Glutamatergic neuron (in vitro differentiated cells): ENCODE data around the gene TNF. TPM values are rescaled to one million over a fixed set of nuclear protein-coding genes. Genes with fewer than 3 reads are reported as not detected.
"Not testable (repeated sequence)": the region's sequence is repeated elsewhere in the genome, so short reads cannot be mapped to it uniquely, and the experiment has no call there.

ENCODE experiments used
- DNase-seq: peaks from one replicate; pipeline ENCODE4 v3.0.0; 2022
- H3K27ac Mint-ChIP-seq: one replicate; pipeline ENCODE4 v1.8.0; 2020; ENCODE audit warnings: mild to moderate bottlenecking, mixed read lengths, inconsistent platforms; ENCODE audit not compliant: unreplicated experiment
- H3K27me3 Mint-ChIP-seq: one replicate; pipeline ENCODE4 v1.8.0; 2020; ENCODE audit warnings: mild to moderate bottlenecking, moderate library complexity, mixed read lengths, inconsistent platforms; ENCODE audit not compliant: unreplicated experiment
- H3K36me3 Mint-ChIP-seq: one replicate; pipeline ENCODE4 v1.8.0; 2020; ENCODE audit warnings: mild to moderate bottlenecking, mixed read lengths, inconsistent platforms; ENCODE audit not compliant: unreplicated experiment
- H3K4me1 Mint-ChIP-seq: one replicate; pipeline ENCODE4 v1.8.0; 2020; ENCODE audit warnings: mild to moderate bottlenecking, low read depth, mixed read lengths, inconsistent platforms; ENCODE audit not compliant: unreplicated experiment
- H3K4me3 Mint-ChIP-seq: one replicate; pipeline ENCODE4 v1.8.0; 2020; ENCODE audit warnings: mild to moderate bottlenecking, mixed read lengths, inconsistent platforms; ENCODE audit not compliant: unreplicated experiment
- H3K9me3 Mint-ChIP-seq: one replicate; pipeline ENCODE4 v1.8.0; 2020; ENCODE audit warnings: mild to moderate bottlenecking, moderate library complexity, mixed read lengths, inconsistent platforms; ENCODE audit not compliant: unreplicated experiment
- CTCF ChIP-seq: fragments of 200-600 bp; sonication (generic); IDR thresholded peaks from one replicate; pipeline ENCODE4 v1.5.0; 2021; ENCODE audit not compliant: partially characterized antibody, unreplicated experiment
- total RNA-seq: library from RNA; stranded (reverse); fragmentation: NEBNext Ultra II Directional; extraction: Animal tissue kit (Norgen Biotek cat#: 25700); gene quantifications from one replicate; pipeline ENCODE4 v1.2.1, GENCODE V29; 2021; ENCODE audit not compliant: unreplicated experiment

Gene TNF
- total RNA-seq, 1 donor from 2014 or later: not detected

- no peak overlapping the region for H3K4me3 Mint-ChIP-seq
- H3K36me3 Mint-ChIP-seq: no peaks in the 10 kb centered on the region
- no peak for TF ChIP-seq CTCF
- H3K27ac Mint-ChIP-seq: no peak overlapping the region
- peaks cover 2% of the 10 kb centered on the region for H3K9me3 Mint-ChIP-seq
- peaks cover 9% of the 10 kb centered on the region for H3K4me1 Mint-ChIP-seq
- no peak for DNase-seq
- H3K27me3 Mint-ChIP-seq: peaks cover 3% of the 10 kb centered on the region
These were observed 11.4 kb downstream of the TNF start for GRCh38 chr6:31586599-31587281.

DNA sequence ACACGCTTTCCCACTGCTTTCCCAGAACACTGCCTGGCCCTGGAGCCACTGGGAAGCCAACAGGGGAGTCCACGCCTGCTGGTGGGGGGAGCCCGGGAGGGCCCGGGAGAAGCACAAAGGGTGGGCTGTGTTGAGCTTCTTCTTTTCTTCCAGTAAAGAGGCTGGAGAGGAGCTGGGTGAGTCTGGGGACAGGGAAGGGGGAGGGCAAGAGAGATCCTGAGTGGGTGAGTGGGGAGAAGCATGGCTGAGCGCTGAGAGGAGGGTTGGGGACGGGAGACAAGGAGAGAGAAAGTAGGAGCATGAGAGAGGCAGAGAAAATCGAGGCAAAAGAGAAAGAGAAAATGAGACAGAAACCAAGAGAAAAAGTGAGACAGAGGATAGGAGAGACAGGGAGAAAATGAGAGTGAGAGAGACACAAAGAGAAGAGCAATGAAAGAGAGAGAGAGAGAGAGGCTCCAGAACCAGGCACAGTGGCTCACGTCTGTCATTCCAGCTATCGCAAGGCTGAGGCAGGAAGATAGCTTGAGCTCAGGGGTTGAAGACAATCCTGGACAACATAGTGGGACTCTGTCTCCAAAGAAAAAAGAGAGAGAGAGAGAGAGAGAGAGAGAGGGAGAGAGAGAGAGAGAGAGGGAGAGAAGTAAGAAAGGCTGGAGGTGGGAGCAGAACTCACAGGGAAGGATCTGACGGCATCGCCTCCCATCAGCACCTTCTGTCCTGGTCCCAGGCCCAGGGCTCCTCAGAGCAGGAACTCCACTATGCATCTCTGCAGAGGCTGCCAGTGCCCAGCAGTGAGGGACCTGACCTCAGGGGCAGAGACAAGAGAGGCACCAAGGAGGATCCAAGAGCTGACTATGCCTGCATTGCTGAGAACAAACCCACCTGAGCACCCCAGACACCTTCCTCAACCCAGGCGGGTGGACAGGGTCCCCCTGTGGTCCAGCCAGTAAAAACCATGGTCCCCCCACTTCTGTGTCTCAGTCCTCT, 12.7 kb downstream of the TNF start:
- no peak for TF ChIP-seq CTCF
- Mint-ChIP-seq H3K36me3 (no peaks in the 10 kb centered on the region), H3K9me3 (peaks cover 3% of the 10 kb centered on the region), H3K27ac (no peak overlapping the region), H3K4me3 (peak overlapping the region; percentile 22), H3K27me3 (peaks cover 3% of the 10 kb centered on the region), H3K4me1 (peaks cover 9% of the 10 kb centered on the region)
- DNase-seq: no peak

- Mint-ChIP-seq H3K27ac (peak overlapping the region; percentile 69), H3K4me1 (peaks cover 9% of the 10 kb centered on the region), H3K4me3 (peak overlapping the region; percentile 58), H3K36me3 (no peaks in the 10 kb centered on the region), H3K27me3 (peaks cover 3% of the 10 kb centered on the region), H3K9me3 (peaks cover 4% of the 10 kb centered on the region)
- DNase-seq: peak; percentile 45
- TF ChIP-seq CTCF: no peak
These were observed 13.7 kb downstream of the TNF start for GRCh38 chr6:31588871-31589650.

GRCh38 chr6:31590691-31591090, 15.3 kb downstream of the TNF start:
- H3K36me3 Mint-ChIP-seq, H3K4me1 Mint-ChIP-seq, H3K27me3 Mint-ChIP-seq, DNase-seq, H3K9me3 Mint-ChIP-seq, H3K4me3 Mint-ChIP-seq: not testable (repeated sequence)
- H3K27ac Mint-ChIP-seq: peak overlapping the region; percentile 52

GRCh38 chr6:31592396-31592771, 17.0 kb downstream of the TNF start:
- H3K27ac Mint-ChIP-seq: no peak overlapping the region
- no peaks in the 10 kb centered on the region for H3K27me3 Mint-ChIP-seq
- TF ChIP-seq CTCF: no peak
- H3K4me1 Mint-ChIP-seq: peaks cover 9% of the 10 kb centered on the region
- no peak overlapping the region for H3K4me3 Mint-ChIP-seq
- peaks cover 2% of the 10 kb centered on the region for H3K9me3 Mint-ChIP-seq
- DNase-seq: no peak
- H3K36me3 Mint-ChIP-seq: no peaks in the 10 kb centered on the region
